ENCODE data around the gene POT1. TPM values are rescaled to one million over a fixed set of nuclear protein-coding genes. Genes with fewer than 3 reads are reported as not detected.

Gene POT1
- polyA plus RNA-seq, 1 donor (not counting 4 experiments of a cell fraction or from before 2014, with no cell fraction given) = 36.6 TPM

DNA sequence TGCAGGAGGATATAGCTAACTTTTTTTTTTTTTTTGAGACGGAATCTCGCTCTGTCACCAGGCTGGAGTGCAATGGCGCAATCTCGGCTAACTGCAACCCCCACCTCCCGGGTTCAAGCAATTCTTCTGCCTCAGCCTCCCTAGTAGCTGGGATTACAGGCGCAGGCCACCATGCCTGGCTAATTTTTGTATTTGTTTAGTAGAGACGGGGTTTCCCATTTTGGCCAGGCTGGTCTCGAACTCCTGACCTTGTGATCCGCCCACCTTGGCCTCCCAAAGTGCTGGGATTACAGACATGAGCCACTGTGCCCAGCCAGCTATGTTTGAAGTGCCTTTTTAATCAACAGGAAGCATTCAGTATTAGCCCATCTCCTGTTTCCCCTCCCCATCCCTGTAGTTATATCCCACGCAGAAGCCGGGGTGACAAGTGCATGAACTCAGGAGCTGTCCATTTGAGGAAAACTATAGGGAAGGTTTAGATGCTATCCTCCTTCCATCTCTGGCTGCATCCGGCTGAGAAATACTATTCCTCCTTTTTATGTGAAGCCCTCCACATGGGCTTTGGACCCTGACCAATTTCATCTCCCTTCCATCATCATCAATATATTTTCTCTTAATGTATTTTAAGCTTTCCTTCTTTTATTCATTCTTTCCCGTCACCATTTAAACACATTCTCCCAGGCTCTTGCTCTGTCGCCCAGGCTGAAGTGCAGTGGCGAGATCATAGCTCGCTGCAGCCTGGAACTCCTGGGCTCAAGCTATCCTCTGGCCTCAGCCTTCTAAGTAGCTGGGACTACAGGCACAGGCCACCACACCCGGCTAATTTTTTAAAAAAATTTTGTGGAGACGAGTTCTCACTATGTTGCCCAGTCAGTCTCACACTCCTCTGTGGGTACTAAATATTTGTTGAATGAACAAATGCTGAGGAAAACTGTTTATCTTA is 1.3 kb upstream of the POT1 start:
- Histone ChIP-seq H3K27ac (ENCODE audit: control insufficient read depth, insufficient read depth, low read length) (no peak overlapping the region), H3K9me1 (ENCODE audit: control insufficient read depth, extremely low read depth, insufficient read depth, low read length) (no peaks in the 10 kb centered on the region), H3K9me3 (ENCODE audit: control insufficient read depth, low read depth, low read length) (no peaks in the 10 kb centered on the region), H2AFZ (ENCODE audit: control insufficient read depth, low read length) (no peak overlapping the region), H3K4me1 (ENCODE audit: control insufficient read depth, extremely low read depth, insufficient read depth, low read length) (peaks cover 4% of the 10 kb centered on the region), H3K79me2 (ENCODE audit: control insufficient read depth, insufficient read depth, low read length) (peaks cover 18% of the 10 kb centered on the region), H3K9ac (ENCODE audit: control insufficient read depth, extremely low read depth, insufficient read depth, low read length) (no peak overlapping the region), H3K27me3 (ENCODE audit: control insufficient read depth, extremely low read depth, insufficient read depth, low read length) (no peaks in the 10 kb centered on the region), H3K36me3 (ENCODE audit: control insufficient read depth in 2 of 2, extremely low read depth in 1 of 2, insufficient read depth in 2 of 2, low read length in 2 of 2) (no peaks in the 10 kb centered on the region), H3K4me2 (ENCODE audit: control insufficient read depth, extremely low read depth, insufficient read depth, low read depth, low read length) (no peak overlapping the region), H3K4me3 (ENCODE audit: control insufficient read depth in 2 of 3, extremely low read depth in 1 of 3, insufficient read depth in 2 of 3, low read depth in 1 of 3, low read length in 3 of 3) (no peak overlapping the region), H4K20me1 (ENCODE audit: control insufficient read depth, extremely low read depth, insufficient read depth, low read length) (no peaks in the 10 kb centered on the region)
- no peak for FAIRE-seq
- TF ChIP-seq EZH2 (IDR thresholded peaks at IDR 0.05; ENCODE audit: low read length) = no peak
- TF ChIP-seq, protein P1, sequence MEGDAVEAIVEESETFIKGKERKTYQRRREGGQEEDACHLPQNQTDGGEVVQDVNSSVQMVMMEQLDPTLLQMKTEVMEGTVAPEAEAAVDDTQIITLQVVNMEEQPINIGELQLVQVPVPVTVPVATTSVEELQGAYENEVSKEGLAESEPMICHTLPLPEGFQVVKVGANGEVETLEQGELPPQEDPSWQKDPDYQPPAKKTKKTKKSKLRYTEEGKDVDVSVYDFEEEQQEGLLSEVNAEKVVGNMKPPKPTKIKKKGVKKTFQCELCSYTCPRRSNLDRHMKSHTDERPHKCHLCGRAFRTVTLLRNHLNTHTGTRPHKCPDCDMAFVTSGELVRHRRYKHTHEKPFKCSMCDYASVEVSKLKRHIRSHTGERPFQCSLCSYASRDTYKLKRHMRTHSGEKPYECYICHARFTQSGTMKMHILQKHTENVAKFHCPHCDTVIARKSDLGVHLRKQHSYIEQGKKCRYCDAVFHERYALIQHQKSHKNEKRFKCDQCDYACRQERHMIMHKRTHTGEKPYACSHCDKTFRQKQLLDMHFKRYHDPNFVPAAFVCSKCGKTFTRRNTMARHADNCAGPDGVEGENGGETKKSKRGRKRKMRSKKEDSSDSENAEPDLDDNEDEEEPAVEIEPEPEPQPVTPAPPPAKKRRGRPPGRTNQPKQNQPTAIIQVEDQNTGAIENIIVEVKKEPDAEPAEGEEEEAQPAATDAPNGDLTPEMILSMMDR (optimal IDR thresholded peaks at IDR 0.05 in 1 of 3, IDR thresholded peaks at IDR 0.05 in 1 of 3, conservative IDR thresholded peaks at IDR 0.05 in 1 of 3; ENCODE audit: extremely low read depth in 1 of 3, insufficient read depth in 2 of 3, low read length in 3 of 3) = no peak
- DNase-seq (ENCODE audit: low read depth, low spot score) = no peak
- dilution Hi-C loops (cut with MboI; ENCODE audit: extremely low pct_ligation_motif_present, low sequenced_read_pairs) = no loop called here

DNA sequence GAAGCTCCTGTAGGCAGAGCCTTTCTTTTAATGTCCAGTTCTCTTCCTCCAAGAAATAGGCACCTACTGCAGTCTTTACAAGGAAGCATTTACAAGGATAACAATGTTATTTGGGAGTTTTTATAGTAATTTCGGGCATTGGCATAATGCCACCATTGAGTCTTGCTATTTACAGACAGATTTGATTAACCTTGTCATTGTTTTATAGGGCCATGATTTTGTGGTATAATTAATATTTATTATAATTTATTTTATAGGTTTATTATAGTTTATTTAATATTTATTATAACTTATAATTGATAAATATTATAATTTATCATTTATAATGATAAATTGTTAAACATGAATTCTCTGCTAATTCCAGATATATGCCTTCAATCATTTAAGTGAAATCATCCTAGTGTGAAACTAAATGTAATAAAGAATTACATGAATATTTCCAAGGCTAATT is 573 bp upstream of the POT1 start:
- Histone ChIP-seq H3K4me1 (ENCODE audit: control insufficient read depth, extremely low read depth, insufficient read depth, low read length) (peaks cover 4% of the 10 kb centered on the region), H3K27me3 (ENCODE audit: control insufficient read depth, extremely low read depth, insufficient read depth, low read length) (no peaks in the 10 kb centered on the region), H3K79me2 (ENCODE audit: control insufficient read depth, insufficient read depth, low read length) (peaks cover 21% of the 10 kb centered on the region), H4K20me1 (ENCODE audit: control insufficient read depth, extremely low read depth, insufficient read depth, low read length) (no peaks in the 10 kb centered on the region), H3K9me1 (ENCODE audit: control insufficient read depth, extremely low read depth, insufficient read depth, low read length) (no peaks in the 10 kb centered on the region), H3K9ac (ENCODE audit: control insufficient read depth, extremely low read depth, insufficient read depth, low read length) (no peak overlapping the region), H3K27ac (ENCODE audit: control insufficient read depth, insufficient read depth, low read length) (no peak overlapping the region), H3K36me3 (ENCODE audit: control insufficient read depth in 2 of 2, extremely low read depth in 1 of 2, insufficient read depth in 2 of 2, low read length in 2 of 2) (no peaks in the 10 kb centered on the region), H3K4me2 (ENCODE audit: control insufficient read depth, extremely low read depth, insufficient read depth, low read depth, low read length) (peak overlapping the region; percentile 92), H2AFZ (ENCODE audit: control insufficient read depth, low read length) (peak overlapping the region; percentile 76), H3K9me3 (ENCODE audit: control insufficient read depth, low read depth, low read length) (no peaks in the 10 kb centered on the region), H3K4me3 (ENCODE audit: control insufficient read depth in 2 of 3, extremely low read depth in 1 of 3, insufficient read depth in 2 of 3, low read depth in 1 of 3, low read length in 3 of 3) (peak overlapping the region; percentile 65 to 89 (median 85))
- FAIRE-seq = no peak
- DNase-seq (ENCODE audit: low read depth, low spot score) = no peak
- dilution Hi-C loops (cut with MboI; ENCODE audit: extremely low pct_ligation_motif_present, low sequenced_read_pairs) = no loop called here
- TF ChIP-seq EZH2 (IDR thresholded peaks at IDR 0.05; ENCODE audit: low read length) = no peak
- TF ChIP-seq, protein P1 (optimal IDR thresholded peaks at IDR 0.05 in 1 of 3, IDR thresholded peaks at IDR 0.05 in 1 of 3, conservative IDR thresholded peaks at IDR 0.05 in 1 of 3; ENCODE audit: extremely low read depth in 1 of 3, insufficient read depth in 2 of 3, low read length in 3 of 3) = no peak

Data from keratinocyte (primary cell).